CD14-positive monocyte (primary cell): Measurements from ENCODE around the gene RNF152. TPM values are rescaled to one million over a fixed set of nuclear protein-coding genes. Genes with fewer than 3 reads are reported as not detected.

ENCODE experiments used
- DNase-seq, 3 donors: peaks; one replicate each; pipeline ENCODE4 v3.0.0-alpha.2; 2011 to 2022
- H2AFZ ChIP-seq: 2 replicates; pipeline ENCODE4 v1.6.0; 2012; ENCODE audit warnings: mild to moderate bottlenecking, low read depth, low read length, inconsistent platforms; ENCODE audit not compliant: insufficient read depth, poor library complexity, severe bottlenecking
- H3K27ac ChIP-seq, 2 donors: 1 replicate in 1 of 2; 2 replicates in 1 of 2; pipeline ENCODE4 v1.5.1; 2012 to 2013; ENCODE audit warnings: low read length in 2 of 2, control low read depth in 1 of 2, inconsistent platforms in 1 of 2, low read depth in 1 of 2, mild to moderate bottlenecking in 1 of 2
- H3K27me3 ChIP-seq, 2 donors: one replicate each; pipeline versions ENCODE4 v1.6.0 to v1.6.1; 2011 to 2013; ENCODE audit warnings: low read length in 2 of 2; ENCODE audit not compliant: control insufficient read depth in 2 of 2, insufficient read depth in 2 of 2
- H3K36me3 ChIP-seq, 2 donors: replicated peaks in 1 of 2; 1 replicate in 1 of 2; 2 replicates in 1 of 2; pipeline versions ENCODE4 v1.5.1 to v1.6.1; 2012 to 2013; ENCODE audit warnings: low read length in 2 of 2, control low read depth in 1 of 2, inconsistent platforms in 1 of 2, mild to moderate bottlenecking in 1 of 2; ENCODE audit not compliant: insufficient read depth in 2 of 2, control insufficient read depth in 1 of 2
- H3K4me1 ChIP-seq, 2 donors: 1 replicate in 1 of 2; 2 replicates in 1 of 2; pipeline versions ENCODE4 v1.5.1 to v1.6.1; 2012 to 2013; ENCODE audit warnings: low read length in 2 of 2, control low read depth in 1 of 2, inconsistent platforms in 1 of 2, mild to moderate bottlenecking in 1 of 2, moderate library complexity in 1 of 2; ENCODE audit not compliant: insufficient read depth in 2 of 2, control insufficient read depth in 1 of 2
- H3K4me2 ChIP-seq: replicated peaks from 2 replicates; pipeline ENCODE3; 2012; ENCODE audit warnings: low read length, moderate library complexity, mild to moderate bottlenecking; ENCODE audit not compliant: poor library complexity, severe bottlenecking; ENCODE audit errors: extremely low read depth
- H3K4me3 ChIP-seq, 3 experiments: fragments of 200-600 bp in 1 of 3; sonication (generic) in 1 of 3; replicated peaks in 1 of 3; 1 replicate in 2 of 3; 2 replicates in 1 of 3; pipeline ENCODE4 v1.5.1; 2011 to 2013; ENCODE audit warnings: low read length in 3 of 3, mild to moderate bottlenecking in 3 of 3, control low read depth in 2 of 3, low read depth in 2 of 3, inconsistent platforms in 1 of 3, moderate library complexity in 1 of 3
- H3K79me2 ChIP-seq: 2 replicates; pipeline ENCODE4 v1.6.0; 2012; ENCODE audit warnings: mild to moderate bottlenecking, control low read depth, inconsistent platforms, low read length, moderate library complexity; ENCODE audit not compliant: insufficient read depth
- H3K9ac ChIP-seq: 2 replicates; pipeline ENCODE4 v1.6.0; 2017; ENCODE audit warnings: low read length, mild to moderate bottlenecking; ENCODE audit not compliant: insufficient read depth, poor library complexity, severe bottlenecking
- H3K9me3 ChIP-seq, 2 donors: replicated peaks in 1 of 2; 1 replicate in 1 of 2; 2 replicates in 1 of 2; pipeline versions ENCODE4 v1.5.1 to v1.6.1; 2012 to 2013; ENCODE audit warnings: low read length in 2 of 2, control low read depth in 1 of 2; ENCODE audit not compliant: control insufficient read depth in 1 of 2, insufficient read depth in 1 of 2
- H4K20me1 ChIP-seq: 2 replicates; pipeline ENCODE4 v1.6.0; 2012; ENCODE audit warnings: mild to moderate bottlenecking, low read length, control low read depth, moderate library complexity; ENCODE audit not compliant: insufficient read depth
- H3K27ac Mint-ChIP-seq, 7 donors: one replicate each; pipeline ENCODE4 v1.8.0; 2020; ENCODE audit warnings: mild to moderate bottlenecking in 7 of 7, mixed read lengths in 7 of 7, moderate library complexity in 6 of 7, inconsistent platforms in 2 of 7
- H3K27me3 Mint-ChIP-seq, 3 donors: one replicate each; pipeline ENCODE4 v1.8.0; 2021 to 2022; ENCODE audit warnings: low read depth in 3 of 3, mild to moderate bottlenecking in 3 of 3, mixed read lengths in 3 of 3, moderate library complexity in 3 of 3, inconsistent platforms in 1 of 3
- H3K36me3 Mint-ChIP-seq, 2 donors: one replicate each; pipeline ENCODE4 v1.8.0; 2020; ENCODE audit warnings: mixed read lengths in 2 of 2, inconsistent platforms in 1 of 2, mild to moderate bottlenecking in 1 of 2
- H3K4me1 Mint-ChIP-seq: one replicate; pipeline ENCODE4 v1.8.0; 2020; ENCODE audit warnings: mild to moderate bottlenecking, mixed read lengths
- H3K4me3 Mint-ChIP-seq, 2 donors: one replicate each; pipeline ENCODE4 v1.8.0; 2020; ENCODE audit warnings: mild to moderate bottlenecking in 2 of 2, mixed read lengths in 2 of 2, moderate library complexity in 1 of 2
- H3K9me3 Mint-ChIP-seq, 7 donors: one replicate each; pipeline ENCODE4 v1.8.0; 2020 to 2022; ENCODE audit warnings: mixed read lengths in 7 of 7, mild to moderate bottlenecking in 6 of 7, moderate library complexity in 6 of 7, inconsistent platforms in 2 of 7
- WGBS: methylation state at CpG from one replicate; pipeline ENCODE4 v1.1.5; 2013; ENCODE audit warnings: missing lambda C conversion rate; ENCODE audit not compliant: insufficient coverage; 5-methylcytosine and 5-hydroxymethylcytosine counted together
- intact Hi-C, 2 donors: fragments of 100-400 bp; cut with micrococcal nuclease; formaldehyde crosslinking; loops; one replicate each; pipeline versions ENCODE4 v1.15.0 to v1.15.1; 2023
- polyA plus RNA-seq, 3 donors: library from polyadenylated mRNA; depleted of rRNA in 1 of 3; unstranded in 2 of 3; stranded (reverse) in 1 of 3; fragments of 300-500 nt in 2 of 3; fragments of >200 nt in 1 of 3; fragmentation: Illumina TruSeq in 2 of 3; gene quantifications; 1 replicate in 2 of 3; 2 replicates in 1 of 3; pipeline ENCODE4 v1.2.3, GENCODE V29; 2012 to 2021
- TF ChIP-seq, protein P1 (sequence below): fragments of 200-600 bp; IDR thresholded peaks from one replicate; pipeline ENCODE4 v1.8.0; 2022; ENCODE audit warnings: antibody characterized with exemption, mild to moderate bottlenecking

The RNF152 gene
- polyA plus RNA-seq, 3 donors: 0.03 to 0.54 (median 0.45) TPM

- intact Hi-C loops: no loop called here
- no peak overlapping the region for H3K4me3 ChIP-seq
- TF ChIP-seq, protein P1, sequence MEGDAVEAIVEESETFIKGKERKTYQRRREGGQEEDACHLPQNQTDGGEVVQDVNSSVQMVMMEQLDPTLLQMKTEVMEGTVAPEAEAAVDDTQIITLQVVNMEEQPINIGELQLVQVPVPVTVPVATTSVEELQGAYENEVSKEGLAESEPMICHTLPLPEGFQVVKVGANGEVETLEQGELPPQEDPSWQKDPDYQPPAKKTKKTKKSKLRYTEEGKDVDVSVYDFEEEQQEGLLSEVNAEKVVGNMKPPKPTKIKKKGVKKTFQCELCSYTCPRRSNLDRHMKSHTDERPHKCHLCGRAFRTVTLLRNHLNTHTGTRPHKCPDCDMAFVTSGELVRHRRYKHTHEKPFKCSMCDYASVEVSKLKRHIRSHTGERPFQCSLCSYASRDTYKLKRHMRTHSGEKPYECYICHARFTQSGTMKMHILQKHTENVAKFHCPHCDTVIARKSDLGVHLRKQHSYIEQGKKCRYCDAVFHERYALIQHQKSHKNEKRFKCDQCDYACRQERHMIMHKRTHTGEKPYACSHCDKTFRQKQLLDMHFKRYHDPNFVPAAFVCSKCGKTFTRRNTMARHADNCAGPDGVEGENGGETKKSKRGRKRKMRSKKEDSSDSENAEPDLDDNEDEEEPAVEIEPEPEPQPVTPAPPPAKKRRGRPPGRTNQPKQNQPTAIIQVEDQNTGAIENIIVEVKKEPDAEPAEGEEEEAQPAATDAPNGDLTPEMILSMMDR: no peak
- H3K27me3 ChIP-seq: peaks cover 0 to 4% of the 10 kb centered on the region in 2 donors
- H2AFZ ChIP-seq: no peak overlapping the region
- Mint-ChIP-seq H3K4me3 (no peak overlapping the region), H3K36me3 (no peaks in the 10 kb centered on the region), H3K27ac (no peak overlapping the region), H3K9me3 (peaks cover 0 to 2% (median under 1%) of the 10 kb centered on the region in 7 donors), H3K4me1 (no peaks in the 10 kb centered on the region), H3K27me3 (peaks cover 9 to 11% (median 9%) of the 10 kb centered on the region in 3 donors)
- H3K9ac ChIP-seq: no peak overlapping the region
- H4K20me1 ChIP-seq: no peaks in the 10 kb centered on the region
- H3K4me2 ChIP-seq: no peak overlapping the region
- no CpG with 5 or more reads among the region's 4 CpGs for WGBS
- no peaks in the 10 kb centered on the region for H3K79me2 ChIP-seq
- DNase-seq: no peak
- H3K27ac ChIP-seq: no peak overlapping the region
- no peaks in the 10 kb centered on the region for H3K9me3 ChIP-seq
- no peaks in the 10 kb centered on the region for H3K4me1 ChIP-seq
- no peaks in the 10 kb centered on the region for H3K36me3 ChIP-seq
These were observed 15.9 kb downstream of the RNF152 start for GRCh38 chr18:61876899-61877298.

DNA sequence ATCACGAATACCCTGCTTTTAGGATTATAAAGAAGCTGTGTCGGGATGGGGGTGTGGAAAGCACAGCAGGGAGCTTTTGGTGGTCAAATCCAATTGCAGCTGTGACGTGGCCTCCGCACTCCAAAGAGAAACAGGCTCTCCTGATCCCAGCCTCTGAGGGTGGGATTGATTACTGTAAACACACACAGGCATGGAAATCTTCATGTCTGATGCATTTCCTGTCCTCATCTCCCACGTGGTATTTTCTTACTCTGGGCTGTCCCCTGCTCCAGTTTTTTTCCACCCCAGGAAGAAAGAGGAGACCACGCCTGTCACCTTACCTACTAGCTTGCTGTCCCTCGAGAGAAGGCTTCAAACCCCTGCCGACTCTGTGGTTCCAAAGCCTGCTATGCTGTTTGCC is 22.7 kb downstream of the RNF152 start:
- H3K27ac Mint-ChIP-seq: no peak overlapping the region
- intact Hi-C loops: no loop called here
- Histone ChIP-seq H4K20me1 (no peaks in the 10 kb centered on the region), H2AFZ (no peak overlapping the region), H3K36me3 (no peaks in the 10 kb centered on the region), H3K9me3 (no peaks in the 10 kb centered on the region), H3K4me3 (no peak overlapping the region), H3K79me2 (no peaks in the 10 kb centered on the region), H3K4me2 (no peak overlapping the region), H3K27ac (no peak overlapping the region), H3K4me1 (no peaks in the 10 kb centered on the region), H3K9ac (no peak overlapping the region), H3K27me3 (no peaks in the 10 kb centered on the region)
- H3K4me1 Mint-ChIP-seq: no peaks in the 10 kb centered on the region
- no peak for DNase-seq
- no peak overlapping the region for H3K4me3 Mint-ChIP-seq
- TF ChIP-seq, protein P1: no peak
- H3K27me3 Mint-ChIP-seq: peaks cover 8 to 12% (median 11%) of the 10 kb centered on the region in 3 donors
- H3K9me3 Mint-ChIP-seq: peaks cover 0 to 8% (median 2%) of the 10 kb centered on the region in 7 donors
- H3K36me3 Mint-ChIP-seq: no peaks in the 10 kb centered on the region
- WGBS: 77% methylated on average over 5 of the region's 8 CpGs
